ENCODE measurements around the gene PLEKHS1. TPM values are rescaled to one million over a fixed set of nuclear protein-coding genes. Genes with fewer than 3 reads are reported as not detected.

The PLEKHS1 gene
- not detected in 2 replicates for total RNA-seq (2014; rRNA removed; shearing (Covaris generic); ENCODE audit: low replicate concordance)

- no peak for DNase-seq (ENCODE audit: low read depth)
- in situ Hi-C loops (cut with HindIII; ENCODE audit: low pct_unique_long_range_greater_than_20kb, low sequenced_read_pairs): no loop called here
These were observed at the start of gene PLEKHS1 for GRCh38 chr10:113751181-113751732. PLEKHS1 (plus strand) TSS chr10:113751682; CDS start chr10:113755278, 3,596 bp downstream.

- peak; percentile 14 for DNase-seq (ENCODE audit: low read depth)
- in situ Hi-C loops (cut with HindIII; ENCODE audit: low pct_unique_long_range_greater_than_20kb, low sequenced_read_pairs): no loop called here
These were observed 46.7 kb upstream of the PLEKHS1 start for GRCh38 chr10:113704637-113705343.

- no peak for DNase-seq (ENCODE audit: low read depth)
- in situ Hi-C loops (cut with HindIII; ENCODE audit: low pct_unique_long_range_greater_than_20kb, low sequenced_read_pairs): no loop called here
These were observed 46.2 kb upstream of the PLEKHS1 start for GRCh38 chr10:113705344-113705652.

DNA sequence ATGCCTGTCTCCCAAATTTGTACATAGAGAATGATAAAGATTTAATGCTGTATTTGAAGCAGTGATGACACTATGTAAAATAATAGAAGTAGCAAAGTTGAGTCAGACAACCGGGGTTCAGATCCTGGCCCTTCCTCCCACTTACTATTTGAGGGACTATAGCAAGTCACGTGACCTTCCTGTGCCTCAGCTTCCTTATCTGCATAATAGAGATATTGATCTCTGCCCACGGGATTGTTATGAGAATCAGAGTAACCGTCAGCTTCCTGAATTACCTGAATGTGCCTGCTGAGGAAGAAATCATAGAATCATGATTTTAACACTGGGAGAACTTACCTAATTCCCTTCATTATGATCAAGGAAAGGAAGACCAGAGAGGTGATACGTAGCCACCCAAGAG lies 44.9 kb upstream of the PLEKHS1 start:
- in situ Hi-C loops (cut with HindIII; ENCODE audit: low pct_unique_long_range_greater_than_20kb, low sequenced_read_pairs): no loop called here
- no peak for DNase-seq (ENCODE audit: low read depth)

DNA sequence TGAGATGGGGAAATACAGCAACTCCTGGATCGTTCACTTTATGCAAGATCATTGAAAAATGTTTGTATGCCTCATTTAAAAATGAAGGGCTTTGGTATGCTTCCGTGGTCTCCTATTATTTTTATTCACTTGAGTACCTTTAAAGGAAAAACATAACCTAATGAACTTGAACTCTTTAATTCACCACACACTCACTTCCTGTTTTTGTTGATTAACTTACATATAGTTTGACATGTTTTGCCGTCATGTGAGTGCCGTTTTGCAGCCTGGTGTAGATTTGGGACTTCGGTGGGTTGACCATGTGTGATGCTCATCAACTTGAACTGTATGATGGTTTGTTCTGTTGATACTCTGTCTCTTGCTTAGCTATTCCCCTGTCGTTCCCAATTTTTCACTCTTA lies 42.8 kb upstream of the PLEKHS1 start:
- DNase-seq (ENCODE audit: low read depth): no peak
- in situ Hi-C loops (cut with HindIII; ENCODE audit: low pct_unique_long_range_greater_than_20kb, low sequenced_read_pairs): no loop called here

DNA sequence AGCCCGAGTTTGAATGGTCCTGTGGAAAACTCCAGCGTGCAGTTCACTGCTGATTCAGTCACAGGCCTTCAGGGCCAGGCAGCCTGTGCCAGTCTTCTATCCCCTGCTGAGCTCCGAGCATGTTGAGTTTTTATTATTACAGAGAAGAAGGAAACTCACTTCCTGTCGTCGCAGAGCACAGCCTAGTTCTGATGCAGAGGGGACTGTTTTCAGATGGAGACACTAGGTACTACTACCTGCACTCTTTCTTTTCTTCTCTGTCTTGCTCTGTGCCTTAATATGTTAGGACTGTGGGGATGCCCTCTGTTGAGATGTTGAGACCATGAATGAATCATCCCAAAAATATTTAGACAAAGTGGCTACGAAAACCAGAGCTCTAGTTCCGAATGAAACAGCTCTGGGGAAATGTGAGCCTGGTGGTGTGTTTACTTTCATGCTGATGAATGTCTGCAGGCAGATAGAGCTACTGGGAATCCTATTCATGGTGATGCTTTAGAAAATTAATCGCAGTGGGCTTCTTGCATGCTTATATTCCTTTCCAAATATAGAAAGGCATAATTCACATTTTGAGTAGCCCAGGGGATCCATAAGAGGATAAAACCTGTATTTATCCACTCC lies 42.2 kb upstream of the PLEKHS1 start:
- no peak for DNase-seq (ENCODE audit: low read depth)
- in situ Hi-C loops (cut with HindIII; ENCODE audit: low pct_unique_long_range_greater_than_20kb, low sequenced_read_pairs): no loop called here

DNA sequence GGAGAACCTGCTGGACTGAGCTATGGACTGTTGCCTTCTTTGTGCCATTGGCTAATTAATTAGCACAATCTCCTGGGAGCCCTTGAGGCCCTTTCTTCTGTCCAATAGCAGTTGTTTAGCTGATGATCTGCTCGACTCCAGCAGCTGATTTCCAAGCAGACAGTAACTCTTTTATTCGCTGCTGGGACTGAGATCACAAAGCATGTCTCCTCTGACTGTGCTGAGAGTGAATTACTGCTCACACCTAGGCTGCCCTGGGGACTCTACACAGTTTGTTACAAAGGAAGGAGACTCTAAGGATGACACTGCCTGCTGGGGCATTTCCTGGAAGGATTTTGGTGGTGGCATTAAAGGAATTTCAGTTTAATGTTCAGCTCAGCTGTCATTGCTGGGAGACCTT lies 40.3 kb upstream of the PLEKHS1 start:
- in situ Hi-C loops (cut with HindIII; ENCODE audit: low pct_unique_long_range_greater_than_20kb, low sequenced_read_pairs): no loop called here
- no peak for DNase-seq (ENCODE audit: low read depth)

DNA sequence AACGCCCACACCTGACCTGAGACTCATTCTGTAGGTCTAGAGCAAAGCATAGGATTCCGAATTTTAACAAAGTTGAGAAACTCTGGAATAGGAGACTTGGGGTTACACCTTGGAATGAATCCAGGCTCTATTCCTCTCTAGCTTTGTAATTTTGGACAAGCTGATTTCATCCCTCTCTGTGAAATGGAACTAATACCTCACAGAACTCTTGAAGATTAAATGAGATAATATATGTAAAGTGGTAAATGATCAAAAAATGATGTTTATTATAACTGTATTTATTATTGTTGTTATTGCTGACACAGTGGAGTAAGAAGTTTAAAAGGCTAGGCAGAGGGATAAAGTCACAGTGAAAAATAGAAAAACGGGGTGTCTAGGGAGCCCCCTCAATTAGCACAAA lies 39.5 kb upstream of the PLEKHS1 start:
- DNase-seq (ENCODE audit: low read depth): no peak
- in situ Hi-C loops (cut with HindIII; ENCODE audit: low pct_unique_long_range_greater_than_20kb, low sequenced_read_pairs): no loop called here

DNA sequence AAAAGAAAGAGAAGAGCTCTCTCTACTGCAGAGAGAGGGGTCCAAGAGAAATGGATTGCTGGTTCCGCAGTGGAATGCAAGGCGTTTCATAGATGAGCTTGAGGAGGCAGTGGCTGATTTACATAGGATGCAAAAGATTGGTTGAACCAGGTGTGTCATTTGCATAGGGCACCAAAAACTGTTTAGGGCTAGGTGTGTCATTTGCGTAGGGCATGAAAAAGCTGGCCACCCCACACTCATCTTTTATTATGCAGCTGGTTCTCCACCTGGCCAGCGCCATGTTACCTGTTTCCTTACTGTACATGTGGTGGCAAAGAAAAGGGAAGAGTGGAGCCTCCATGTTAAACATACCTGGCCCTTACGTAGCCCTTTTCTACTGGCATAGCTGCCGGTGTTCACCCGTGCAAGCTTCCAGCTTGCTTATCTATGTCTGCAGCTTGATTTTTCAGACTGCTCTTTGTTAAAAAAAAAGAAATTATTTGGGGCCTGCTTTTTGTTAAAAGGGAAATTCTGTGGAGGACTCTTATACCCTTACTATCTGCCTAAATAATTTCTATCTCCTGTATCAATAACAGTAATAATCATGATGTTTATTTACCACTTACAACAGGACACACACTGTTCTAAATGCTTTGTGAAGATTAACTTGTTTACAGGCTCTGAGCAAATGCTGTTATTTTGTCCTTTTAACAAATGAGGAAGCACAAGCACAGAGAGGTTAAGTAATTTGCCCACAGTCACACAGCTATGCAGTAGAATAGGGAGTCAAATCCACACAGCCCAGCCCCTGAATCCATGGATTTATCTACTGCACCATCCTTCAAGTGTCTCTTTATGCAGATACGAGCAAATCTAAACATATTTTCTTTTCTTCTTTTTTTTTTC lies 38.5 kb upstream of the PLEKHS1 start:
- no peak for DNase-seq (ENCODE audit: low read depth)
- in situ Hi-C loops (cut with HindIII; ENCODE audit: low pct_unique_long_range_greater_than_20kb, low sequenced_read_pairs): no loop called here

DNA sequence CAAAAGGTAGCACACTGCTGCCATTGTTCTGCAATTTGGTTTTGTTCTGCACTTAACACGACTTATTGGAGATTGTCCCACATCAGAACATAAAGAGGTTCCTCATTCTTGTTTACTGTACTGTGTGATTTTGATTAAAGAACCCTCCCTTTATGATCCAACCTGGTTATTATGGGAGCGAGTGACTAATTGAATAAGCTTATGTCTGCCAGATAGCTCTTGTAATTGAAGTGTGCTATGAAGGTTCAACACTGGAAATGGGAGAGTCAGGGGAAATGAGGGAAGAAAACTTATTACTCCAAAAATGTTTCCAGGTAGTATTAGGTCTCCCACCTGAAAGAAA lies 37.9 kb upstream of the PLEKHS1 start:
- no peak for DNase-seq (ENCODE audit: low read depth)
- in situ Hi-C loops (cut with HindIII; ENCODE audit: low pct_unique_long_range_greater_than_20kb, low sequenced_read_pairs): no loop called here

DNA sequence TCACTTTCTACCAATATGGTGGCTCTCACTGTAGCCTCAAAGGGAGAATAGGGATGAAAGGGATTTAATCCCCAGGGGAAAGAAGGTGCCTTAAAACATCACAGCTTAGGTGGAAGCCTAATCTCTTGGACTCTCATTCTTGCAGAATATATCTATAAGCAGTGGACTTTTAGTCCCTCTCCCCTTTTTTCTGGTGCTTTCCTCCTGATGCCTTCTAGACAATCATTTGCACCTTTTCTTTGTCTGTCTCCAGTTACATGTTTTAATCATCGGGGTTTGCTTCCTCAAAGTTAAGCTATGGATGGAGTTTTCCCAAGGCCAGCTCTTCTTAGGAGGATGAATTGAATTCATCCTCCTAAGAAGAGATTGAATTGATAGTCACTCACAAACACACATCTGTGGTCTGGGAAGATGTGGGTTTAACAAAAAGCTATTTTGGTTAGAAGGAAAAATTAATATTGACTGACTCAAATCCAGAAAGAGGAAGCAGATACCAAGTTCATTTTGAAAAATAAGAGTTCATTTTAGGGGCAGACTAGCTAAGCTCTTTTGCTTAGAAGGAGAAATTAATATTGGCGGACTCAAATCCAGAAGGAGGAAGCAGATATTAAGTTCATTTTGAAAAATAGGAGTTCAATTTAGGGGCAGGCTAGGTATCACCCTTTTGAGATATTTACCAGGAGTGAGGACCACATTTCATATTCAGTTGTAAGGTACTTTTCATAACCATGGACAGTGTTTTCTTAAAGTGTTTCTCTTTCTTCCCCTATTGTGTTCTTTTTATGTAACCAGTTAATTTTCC lies 35.2 kb upstream of the PLEKHS1 start:
- in situ Hi-C loops (cut with HindIII; ENCODE audit: low pct_unique_long_range_greater_than_20kb, low sequenced_read_pairs): no loop called here
- DNase-seq (ENCODE audit: low read depth): no peak

DNA sequence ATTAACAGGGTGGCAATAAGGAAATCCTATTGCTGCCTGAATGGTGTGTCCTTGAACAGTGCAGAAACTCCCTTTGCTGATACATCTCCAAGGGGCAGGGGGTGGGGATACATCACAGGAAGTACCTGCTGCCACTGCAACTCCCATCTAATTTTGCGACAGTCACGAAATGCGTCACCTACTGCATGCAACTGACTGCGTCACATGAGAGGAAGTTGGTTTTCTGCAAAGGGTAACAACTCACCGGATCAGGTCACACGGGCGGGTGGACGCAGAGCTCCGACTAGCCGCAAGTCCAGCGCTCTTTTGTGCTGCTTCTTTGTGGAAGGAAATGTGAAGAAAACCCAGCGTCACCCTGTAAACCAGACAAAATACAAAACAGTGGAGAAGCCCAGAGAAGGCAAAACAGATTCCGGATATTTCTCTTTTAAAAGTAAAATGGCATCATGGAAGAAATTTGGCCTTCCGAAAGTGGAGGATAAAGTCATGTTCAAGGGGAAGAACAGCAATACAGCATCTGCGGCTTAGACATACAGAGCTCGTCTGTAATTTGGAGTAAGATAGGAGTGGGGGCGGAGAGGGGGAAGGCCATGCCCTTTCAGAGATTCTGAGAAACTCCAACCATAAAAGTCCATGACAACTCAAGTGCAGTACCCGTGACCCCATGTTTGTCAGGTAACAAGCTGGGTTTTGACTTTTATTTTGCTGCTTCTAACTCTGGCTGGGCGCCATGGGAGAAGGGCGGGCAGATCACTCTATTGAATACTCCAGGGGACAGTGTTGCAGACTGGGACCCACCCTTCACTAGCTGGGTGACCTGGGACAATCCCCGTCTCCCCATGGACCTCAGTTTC lies 32.3 kb upstream of the PLEKHS1 start:
- no peak for DNase-seq (ENCODE audit: low read depth)
- in situ Hi-C loops (cut with HindIII; ENCODE audit: low pct_unique_long_range_greater_than_20kb, low sequenced_read_pairs): no loop called here

DNA sequence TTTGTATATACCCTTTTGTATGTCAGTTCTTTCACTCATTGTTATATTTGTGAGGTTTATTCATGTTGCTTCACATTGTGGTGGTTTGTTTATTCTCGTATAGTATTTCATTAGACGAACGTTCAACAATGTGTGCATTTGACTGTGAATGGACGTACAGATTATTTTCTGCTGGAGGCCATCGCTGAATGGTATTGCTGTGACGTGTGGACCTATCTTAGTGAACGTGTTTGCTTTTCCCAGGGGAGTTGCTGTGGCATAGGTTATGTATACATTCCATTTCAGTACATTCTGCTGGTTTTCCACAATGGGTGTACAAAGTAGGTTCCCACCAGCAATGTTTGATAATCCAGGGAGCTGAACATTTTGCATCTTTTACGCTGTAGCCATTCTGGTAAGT lies 31.1 kb upstream of the PLEKHS1 start:
- no peak for DNase-seq (ENCODE audit: low read depth)
- in situ Hi-C loops (cut with HindIII; ENCODE audit: low pct_unique_long_range_greater_than_20kb, low sequenced_read_pairs): no loop called here

GRCh38 chr10:113732160-113732881 lies 19.2 kb upstream of the PLEKHS1 start:
- DNase-seq (ENCODE audit: low read depth): no peak
- in situ Hi-C loops (cut with HindIII; ENCODE audit: low pct_unique_long_range_greater_than_20kb, low sequenced_read_pairs): no loop called here

GRCh38 chr10:113732966-113733365 lies 18.5 kb upstream of the PLEKHS1 start:
- in situ Hi-C loops (cut with HindIII; ENCODE audit: low pct_unique_long_range_greater_than_20kb, low sequenced_read_pairs): no loop called here
- DNase-seq (ENCODE audit: low read depth): no peak

DNA sequence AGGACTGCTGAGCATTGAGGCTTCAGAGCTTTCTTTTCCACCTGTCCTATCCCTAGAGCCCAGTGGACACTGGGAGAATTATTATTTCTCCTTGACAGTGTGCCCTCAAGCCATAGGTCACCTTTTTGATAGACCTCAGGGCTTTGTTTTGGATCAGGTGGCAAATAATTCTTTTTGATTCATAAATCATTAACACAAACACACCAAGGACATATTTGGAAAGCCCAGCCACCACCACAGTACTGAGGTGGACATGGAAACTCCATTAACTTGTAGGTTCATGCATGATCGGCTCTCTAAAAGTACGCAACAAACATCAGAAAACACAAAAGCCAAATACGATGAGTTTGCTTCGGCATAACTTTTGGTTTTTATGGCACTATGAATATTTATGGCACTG lies 17.8 kb upstream of the PLEKHS1 start:
- in situ Hi-C loops (cut with HindIII; ENCODE audit: low pct_unique_long_range_greater_than_20kb, low sequenced_read_pairs): no loop called here
- no peak for DNase-seq (ENCODE audit: low read depth)

- DNase-seq (ENCODE audit: low read depth): no peak
- in situ Hi-C loops (cut with HindIII; ENCODE audit: low pct_unique_long_range_greater_than_20kb, low sequenced_read_pairs): no loop called here
These were observed 15.6 kb upstream of the PLEKHS1 start for GRCh38 chr10:113735913-113736312.

Data from Caki2 (cell line).